ENCODE results near the gene SH3GL1.

GRCh38 chr19:4399812-4400134, 574 bp downstream of the SH3GL1 start:
- TF ChIP-seq TARDBP (IDR thresholded peaks at IDR 0.05) (no peak), CTCF (IDR thresholded peaks at IDR 0.05 in 2 of 3, conservative IDR thresholded peaks at IDR 0.05 in 1 of 3; ENCODE audit: insufficient read depth in 2 of 3, low read depth in 1 of 3, low read length in 3 of 3) (no peak), IRF9 (tag; IDR thresholded peaks at IDR 0.05) (no peak), MTA1 (IDR thresholded peaks at IDR 0.05; ENCODE audit: borderline replicate concordance) (no peak), RBM17 (IDR thresholded peaks at IDR 0.05; ENCODE audit: borderline replicate concordance, low read depth, low read length) (no peak), CREB1 (IDR thresholded peaks at IDR 0.05) (no peak), CREB1 (CRISPR knock-in tag; IDR thresholded peaks at IDR 0.05) (no peak), E2F1 (CRISPR knock-in tag; IDR thresholded peaks at IDR 0.05) (no peak), KLF6 (CRISPR knock-in tag; IDR thresholded peaks at IDR 0.05; ENCODE audit: borderline replicate concordance) (no peak), JUNB (CRISPR knock-in tag; conservative IDR thresholded peaks at IDR 0.05) (no peak)

Measured in K562 (cell line).